HepG2 (cell line): ENCODE data around the gene TBX6. TPM values are rescaled to one million over a fixed set of nuclear protein-coding genes. Genes with fewer than 3 reads are reported as not detected.

Experiments used
- EEA1 ChIP-seq: sonication (generic); formaldehyde crosslinking; IDR thresholded peaks from 2 replicates; pipeline ENCODE4 v1.5.1; 2020; ENCODE audit warnings: mild to moderate bottlenecking, missing genetic modification reagents, borderline replicate concordance
- GABPB1 ChIP-seq: IDR thresholded peaks from 2 replicates; pipeline ENCODE4 v1.6.1; 2016; ENCODE audit warnings: mild to moderate bottlenecking, missing genetic modification reagents, moderate library complexity, missing compliant biosample characterization
- KIAA2018 ChIP-seq: sonication (generic); formaldehyde crosslinking; IDR thresholded peaks from 2 replicates; pipeline ENCODE4 v1.5.0; 2020; ENCODE audit warnings: mild to moderate bottlenecking, missing genetic modification reagents, borderline replicate concordance
- NR3C1 ChIP-seq: sonication (generic); formaldehyde crosslinking; IDR thresholded peaks from 2 replicates; pipeline ENCODE4 v1.4.0; 2020; ENCODE audit warnings: missing genetic modification reagents
- SMAD9 ChIP-seq: sonication (generic); formaldehyde crosslinking; IDR thresholded peaks from 2 replicates; pipeline ENCODE4 v1.5.1; 2020; ENCODE audit warnings: mild to moderate bottlenecking, missing genetic modification reagents
- ZNF276 ChIP-seq: sonication (generic); formaldehyde crosslinking; IDR thresholded peaks from 2 replicates; pipeline ENCODE4 v1.4.0; 2020; ENCODE audit warnings: mild to moderate bottlenecking, low read depth, missing genetic modification reagents
- ZNF335 ChIP-seq: sonication (generic); formaldehyde crosslinking; IDR thresholded peaks from 2 replicates; pipeline ENCODE4 v1.4.0; 2020; ENCODE audit warnings: missing genetic modification reagents
- ZNF615 ChIP-seq: sonication (generic); formaldehyde crosslinking; IDR thresholded peaks from 2 replicates; pipeline ENCODE4 v1.5.0; 2020; ENCODE audit warnings: mild to moderate bottlenecking, missing genetic modification reagents, borderline replicate concordance
- ZNF672 ChIP-seq: sonication (generic); formaldehyde crosslinking; IDR thresholded peaks from 2 replicates; pipeline ENCODE4 v1.8.1; 2022; ENCODE audit warnings: missing genetic modification reagents
- ZNF687 ChIP-seq: sonication (generic); formaldehyde crosslinking; IDR thresholded peaks from 2 replicates; pipeline ENCODE4 v1.5.1; 2020; ENCODE audit warnings: mild to moderate bottlenecking, missing genetic modification reagents, moderate library complexity
- ZUFSP ChIP-seq: sonication (generic); formaldehyde crosslinking; IDR thresholded peaks from 2 replicates; pipeline ENCODE4 v1.9.0; 2021; ENCODE audit warnings: missing genetic modification reagents, mild to moderate bottlenecking, borderline replicate concordance
- polyA plus RNA-seq, 8 experiments: library from polyadenylated mRNA; depleted of rRNA in 3 of 8; stranded (reverse) in 7 of 8; unstranded in 1 of 8; fragments of >200 nt; fragmentation: Illumina TruSeq in 4 of 8; extraction: Trizol in 4 of 8; gene quantifications; 2 replicates each; pipeline versions ENCODE4 v1.2.1 to v1.2.3, GENCODE V29; 2011 to 2016; ENCODE audit warnings: low read depth in 4 of 8, missing spikeins in 1 of 8, mixed read lengths in 1 of 8; ENCODE audit not compliant: insufficient read depth in 1 of 8
- total RNA-seq, 5 experiments: library from RNA; depleted of rRNA; stranded (reverse); fragments of >200 nt; fragmentation: Illumina TruSeq; extraction: Trizol; gene quantifications; 2 replicates each; pipeline ENCODE4 v1.2.3, GENCODE V29; 2016; ENCODE audit warnings: low read depth in 1 of 5

Gene TBX6
- total and polyA plus RNA-seq, 2 of the 13 experiments (the other 11 are each of a cell fraction or from before 2014, with no cell fraction given) = 0.24 to 0.42 TPM

GRCh38 chr16:30063893-30064728, 27.6 kb downstream of the TBX6 start (continued):
- TF ChIP-seq ZUFSP (CRISPR knock-in tag) (no peak), KIAA2018 (CRISPR knock-in tag) (no peak), ZNF687 (CRISPR knock-in tag) (peak; percentile 98), ZNF276 (CRISPR knock-in tag) (no peak), ZNF615 (CRISPR knock-in tag) (peak; percentile 79; the same call in 1 of the 2 replicates), ZNF335 (peak; percentile 66; the same call in 1 of the 2 replicates), EEA1 (CRISPR knock-in tag) (peak; percentile 1; the same call in 1 of the 2 replicates), GABPB1 (CRISPR knock-in tag) (peak; percentile 64), SMAD9 (CRISPR knock-in tag) (no peak; the same call in none of the 2 replicates), NR3C1 (CRISPR knock-in tag) (no peak), ZNF672 (CRISPR knock-in tag) (no peak)
